RWPE2 (cell line): ENCODE data around the gene NOX4.
"Not testable (repeated sequence)": the region's sequence is repeated elsewhere in the genome, so short reads cannot be mapped to it uniquely, and the experiment has no call there.

Experiments used
- ATAC-seq: fragments of 200-7000 bp; cut with Tn5 transposase; 3 replicates; pipeline ENCODE4 v1.9.1; 2021; ENCODE audit warnings: low read depth
- DNase-seq: peaks from one replicate; pipeline ENCODE4 v3.0.0-alpha.2; 2020; ENCODE audit warnings: low spot score
- H3K27ac ChIP-seq: fragments of 450-650 bp; 2 replicates; pipeline ENCODE4 v1.5.1; 2017; ENCODE audit warnings: mild to moderate bottlenecking; ENCODE audit not compliant: poor library complexity, severe bottlenecking
- H3K27me3 ChIP-seq: fragments of 250-450 bp; sonication (Bioruptor Pico); 2 replicates; pipeline ENCODE4 v1.5.1; 2021; ENCODE audit warnings: mild to moderate bottlenecking, moderate library complexity; ENCODE audit not compliant: insufficient read depth, poor library complexity, severe bottlenecking
- H3K36me3 ChIP-seq: fragments of 250-450 bp; sonication (Bioruptor Pico); 2 replicates; pipeline ENCODE4 v1.5.1; 2020; ENCODE audit warnings: low read depth, mild to moderate bottlenecking, moderate library complexity
- H3K4me1 ChIP-seq: fragments of 250-450 bp; sonication (Bioruptor Pico); 2 replicates; pipeline ENCODE4 v1.5.1; 2021; ENCODE audit warnings: mild to moderate bottlenecking, moderate library complexity; ENCODE audit not compliant: insufficient read depth, poor library complexity, severe bottlenecking
- H3K4me3 ChIP-seq: fragments of 250-450 bp; sonication (Bioruptor Pico); 2 replicates; pipeline ENCODE4 v1.5.1; 2021; ENCODE audit warnings: mild to moderate bottlenecking, moderate library complexity; ENCODE audit not compliant: severe bottlenecking
- H3K9me3 ChIP-seq: fragments of 250-450 bp; sonication (Bioruptor Pico); 2 replicates; pipeline ENCODE4 v1.5.1; 2021; ENCODE audit warnings: mild to moderate bottlenecking, moderate library complexity; ENCODE audit not compliant: severe bottlenecking
- CTCF ChIP-seq: fragments of 450-650 bp; IDR thresholded peaks from one replicate; pipeline ENCODE4 v1.5.1; 2017; ENCODE audit warnings: mild to moderate bottlenecking, moderate library complexity; ENCODE audit not compliant: poor library complexity, severe bottlenecking

Gene NOX4

GRCh38 chr11:89441606-89442005 lies 49.6 kb downstream of the NOX4 start:
- Histone ChIP-seq H3K4me3 (no peak overlapping the region), H3K27ac (no peak overlapping the region), H3K9me3 (no peaks in the 10 kb centered on the region), H3K4me1 (no peaks in the 10 kb centered on the region), H3K36me3 (no peaks in the 10 kb centered on the region), H3K27me3 (peaks cover 3% of the 10 kb centered on the region)
- TF ChIP-seq CTCF = no peak
- DNase-seq (no peak), ATAC-seq (no peak)

GRCh38 chr11:89437317-89437716 lies 53.9 kb downstream of the NOX4 start:
- no peaks in the 10 kb centered on the region for H3K36me3 ChIP-seq
- no peak overlapping the region for H3K27ac ChIP-seq
- no peak for ATAC-seq
- no peaks in the 10 kb centered on the region for H3K9me3 ChIP-seq
- H3K4me3 ChIP-seq = no peak overlapping the region
- no peak for DNase-seq
- no peaks in the 10 kb centered on the region for H3K4me1 ChIP-seq
- H3K27me3 ChIP-seq = peaks cover under 1% of the 10 kb centered on the region
- TF ChIP-seq CTCF = no peak

GRCh38 chr11:89436071-89436470 lies 55.1 kb downstream of the NOX4 start:
- H3K36me3 ChIP-seq = no peaks in the 10 kb centered on the region
- no peak for DNase-seq
- ATAC-seq = peak; percentile 68
- H3K4me1 ChIP-seq = no peaks in the 10 kb centered on the region
- no peaks in the 10 kb centered on the region for H3K9me3 ChIP-seq
- no peak overlapping the region for H3K4me3 ChIP-seq
- no peak for TF ChIP-seq CTCF
- H3K27ac ChIP-seq = no peak overlapping the region
- H3K27me3 ChIP-seq = no peaks in the 10 kb centered on the region

- no peaks in the 10 kb centered on the region for H3K36me3 ChIP-seq
- H3K4me1 ChIP-seq = no peaks in the 10 kb centered on the region
- H3K27ac ChIP-seq = no peak overlapping the region
- no peak overlapping the region for H3K4me3 ChIP-seq
- ATAC-seq (no peak), DNase-seq (no peak)
- no peaks in the 10 kb centered on the region for H3K9me3 ChIP-seq
- no peaks in the 10 kb centered on the region for H3K27me3 ChIP-seq
- TF ChIP-seq CTCF = no peak
Observed at GRCh38 chr11:89433278-89433677, 57.9 kb downstream of the NOX4 start.

GRCh38 chr11:89432182-89432581 lies 59.0 kb downstream of the NOX4 start:
- not testable (repeated sequence) for ATAC-seq, H3K27ac ChIP-seq, H3K4me3 ChIP-seq, H3K36me3 ChIP-seq, DNase-seq, H3K4me1 ChIP-seq, H3K9me3 ChIP-seq, H3K27me3 ChIP-seq

- H3K4me3 ChIP-seq, DNase-seq, H3K27me3 ChIP-seq, H3K4me1 ChIP-seq, H3K27ac ChIP-seq, ATAC-seq, H3K9me3 ChIP-seq, H3K36me3 ChIP-seq: not testable (repeated sequence)
Observed at GRCh38 chr11:89426501-89426900, 64.7 kb downstream of the NOX4 start.
